Panc1 (cell line): Measurements from ENCODE around the gene SSBP2. TPM values are rescaled to one million over a fixed set of nuclear protein-coding genes. Genes with fewer than 3 reads are reported as not detected.

Source experiments
- ATAC-seq: fragments of 200-7000 bp; cut with Tn5 transposase; 2 replicates; pipeline ENCODE4 v1.9.1; 2020; ENCODE audit warnings: mild to moderate bottlenecking, moderate library complexity
- BruUV-seq: library from RNA; stranded (reverse); fragments of 400-500 nt; replicated peaks from 2 replicates; lab custom pipeline; 2021; lab: Mats Ljungman, UMichigan
- CTCF ChIA-PET: fragments of 300-600 bp; sonication (Branson Sonifier 250); formaldehyde crosslinking; loops from one replicate; lab custom pipeline; 2022; ENCODE audit warnings: antibody characterized with exemption; lab: Charles Lee
- POLR2A ChIA-PET: fragments of 300-600 bp; sonication (Branson Sonifier 250); formaldehyde crosslinking; loops from one replicate; lab custom pipeline; 2022; ENCODE audit warnings: antibody characterized with exemption; lab: Charles Lee
- DNase-seq: peaks from one replicate; pipeline ENCODE4 v3.0.0-alpha.2; 2010; ENCODE audit warnings: low read depth, low spot score
- H3K27ac ChIP-seq: 2 replicates; pipeline ENCODE4 v1.5.1; 2011; ENCODE audit warnings: mild to moderate bottlenecking, low read length, inconsistent platforms
- H3K27me3 ChIP-seq: fragments of 200-500 bp; sonication (Bioruptor generic); 2 replicates; pipeline ENCODE4 v1.6.0; 2014; ENCODE audit warnings: low read length, inconsistent platforms; ENCODE audit not compliant: control insufficient read depth, insufficient read depth
- H3K36me3 ChIP-seq: fragments of 200-500 bp; sonication (Bioruptor generic); 2 replicates; pipeline ENCODE4 v1.5.1; 2014; ENCODE audit warnings: inconsistent platforms, mild to moderate bottlenecking, low read length, moderate library complexity; ENCODE audit not compliant: control insufficient read depth, insufficient read depth
- H3K4me1 ChIP-seq: 2 replicates; pipeline ENCODE4 v1.5.1; 2011; ENCODE audit warnings: inconsistent platforms, mild to moderate bottlenecking, low read length, moderate library complexity; ENCODE audit not compliant: control insufficient read depth, insufficient read depth
- H3K4me3 ChIP-seq, 2 experiments: 2 replicates each; pipeline ENCODE4 v1.5.1; 2011 to 2012; ENCODE audit warnings: low read depth in 2 of 2, low read length in 2 of 2, mild to moderate bottlenecking in 2 of 2, inconsistent platforms in 1 of 2, moderate library complexity in 1 of 2
- H3K9me3 ChIP-seq: fragments of 200-500 bp; sonication (Bioruptor generic); 2 replicates; pipeline ENCODE4 v1.5.1; 2014; ENCODE audit warnings: low read depth, mild to moderate bottlenecking, inconsistent platforms, low read length, moderate library complexity; ENCODE audit not compliant: control insufficient read depth, insufficient read depth
- CTCF ChIP-seq: fragments of 450-650 bp; IDR thresholded peaks from 2 replicates; pipeline ENCODE4 v1.5.1; 2017; ENCODE audit warnings: mild to moderate bottlenecking
- POLR2AphosphoS5 ChIP-seq: IDR thresholded peaks from 2 replicates; pipeline ENCODE4 v1.6.1; 2012; ENCODE audit warnings: mild to moderate bottlenecking, low read depth, low read length, moderate library complexity
- REST ChIP-seq, 2 experiments: IDR thresholded peaks; 2 replicates each; pipeline ENCODE4 v1.6.1; 2011 to 2012; ENCODE audit warnings: low read depth in 2 of 2, control low read depth in 1 of 2, low read length in 1 of 2, mild to moderate bottlenecking in 1 of 2, moderate library complexity in 1 of 2; ENCODE audit not compliant: insufficient read depth in 1 of 2
- SIN3A ChIP-seq: IDR thresholded peaks from 2 replicates; pipeline ENCODE4 v1.6.1; 2012; ENCODE audit warnings: low read depth, mild to moderate bottlenecking, low read length, moderate library complexity, borderline replicate concordance; ENCODE audit not compliant: insufficient read depth
- TCF7L2 ChIP-seq: IDR thresholded peaks from 2 replicates; pipeline ENCODE4 v1.6.1; 2011; ENCODE audit warnings: mild to moderate bottlenecking, low read depth, low read length, inconsistent platforms
- in situ Hi-C: cut with HindIII; loops from 2 replicates; pipeline ENCODE4 v1.10.0; 2016; ENCODE audit warnings: low sequenced_read_pairs, low pct_unique_long_range_greater_than_20kb
- intact Hi-C: fragments of 100-400 bp; cut with micrococcal nuclease; formaldehyde crosslinking; loops from one replicate; pipeline ENCODE4 v1.10.0; 2022; ENCODE audit not compliant: unreplicated experiment
- total RNA-seq: library from RNA; stranded (reverse); gene quantifications from one replicate; pipeline ENCODE4 v1.2.1, GENCODE V29; 2021; ENCODE audit not compliant: unreplicated experiment

Gene SSBP2
- total RNA-seq, 1 experiment from 2014 or later, result 16.3 TPM

GRCh38 chr5:81572201-81572600 is 178.7 kb downstream of the SSBP2 start:
- DNase-seq (no peak), ATAC-seq (no peak)
- in situ Hi-C loops, result no loop called here
- Histone ChIP-seq H3K36me3 (no peaks in the 10 kb centered on the region), H3K9me3 (no peaks in the 10 kb centered on the region), H3K4me3 (no peak overlapping the region), H3K27ac (no peak overlapping the region), H3K27me3 (no peaks in the 10 kb centered on the region), H3K4me1 (no peaks in the 10 kb centered on the region)
- no peak for TF ChIP-seq SIN3A
- no peak for TF ChIP-seq REST (IDR thresholded peaks at IDR 0.05; ENCODE audit: insufficient read depth in 1 of 2, low read depth in 2 of 2, low read length in 1 of 2)
- intact Hi-C loops, result no loop called here
- no TSS peak for BruUV-seq
- CTCF ChIA-PET, result no interaction called here
- POLR2A ChIA-PET, result no interaction called here

- intact Hi-C loops, result no loop called here
- in situ Hi-C loops, result no loop called here
These were observed 192.7 kb downstream of the SSBP2 start for GRCh38 chr5:81558188-81558587.

GRCh38 chr5:81556809-81557208 is 194.1 kb downstream of the SSBP2 start:
- no TSS peak for BruUV-seq
- ChIA-PET POLR2A (no interaction called here), CTCF (no interaction called here)
- Histone ChIP-seq H3K4me1 (peaks cover 14% of the 10 kb centered on the region; the same call in 1 of the 2 replicates), H3K9me3 (no peaks in the 10 kb centered on the region), H3K27me3 (no peaks in the 10 kb centered on the region), H3K27ac (no peak overlapping the region), H3K36me3 (no peaks in the 10 kb centered on the region; the same call in 1 of the 2 replicates), H3K4me3 (no peak overlapping the region)
- ATAC-seq (no peak), DNase-seq (no peak)
- in situ Hi-C loops (no loop called here), intact Hi-C loops (no loop called here)
- TF ChIP-seq SIN3A (no peak), TCF7L2 (no peak), REST (IDR thresholded peaks at IDR 0.05; ENCODE audit: insufficient read depth in 1 of 2, low read depth in 2 of 2, low read length in 1 of 2) (no peak), CTCF (no peak), POLR2AphosphoS5 (no peak)

More at GRCh38 chr5:81558188-81558587, 192.7 kb downstream of the SSBP2 start:
- BruUV-seq, result no TSS peak
- Histone ChIP-seq H3K9me3 (no peaks in the 10 kb centered on the region), H3K36me3 (no peaks in the 10 kb centered on the region; the same call in 1 of the 2 replicates), H3K4me3 (no peak overlapping the region), H3K27me3 (no peaks in the 10 kb centered on the region), H3K27ac (no peak overlapping the region), H3K4me1 (peaks cover 9% of the 10 kb centered on the region; the same call in 1 of the 2 replicates)
- ChIA-PET CTCF (no interaction called here), POLR2A (no interaction called here)
- no peak for TF ChIP-seq POLR2AphosphoS5
- TF ChIP-seq SIN3A, result no peak
- ATAC-seq (no peak), DNase-seq (no peak)
